Ishikawa (cell line): ENCODE measurements around the gene BCR.

Experiments
- CEBPB ChIP-seq: IDR thresholded peaks from 2 replicates; pipeline ENCODE4 v1.6.1; 2012
- CREB1 ChIP-seq: IDR thresholded peaks from 2 replicates; pipeline ENCODE4 v1.6.1; 2012; ENCODE audit warnings: low read depth
- EGR1 ChIP-seq: IDR thresholded peaks from 2 replicates; pipeline ENCODE4 v1.6.1; 2012
- EP300 ChIP-seq: IDR thresholded peaks from 2 replicates; pipeline ENCODE4 v1.6.1; 2012; ENCODE audit warnings: borderline replicate concordance
- FOXM1 ChIP-seq: IDR thresholded peaks from 2 replicates; pipeline ENCODE4 v1.6.1; 2012; ENCODE audit warnings: low read depth, borderline replicate concordance
- MAX ChIP-seq: IDR thresholded peaks from 2 replicates; pipeline ENCODE4 v1.6.1; 2012
- NFIC ChIP-seq: IDR thresholded peaks from 2 replicates; pipeline ENCODE4 v1.6.1; 2012
- RAD21 ChIP-seq: IDR thresholded peaks from 2 replicates; pipeline ENCODE4 v1.6.1; 2012; ENCODE audit warnings: low read depth
- TAF1 ChIP-seq: IDR thresholded peaks from 2 replicates; pipeline ENCODE4 v1.6.1; 2012; ENCODE audit warnings: low read depth, mild to moderate bottlenecking
- TCF12 ChIP-seq: IDR thresholded peaks from 2 replicates; pipeline ENCODE4 v1.6.1; 2012; ENCODE audit warnings: low read depth
- TEAD4 ChIP-seq: IDR thresholded peaks from 2 replicates; pipeline ENCODE4 v1.6.1; 2012
- USF1 ChIP-seq: IDR thresholded peaks from 2 replicates; pipeline ENCODE4 v1.6.1; 2012
- YY1 ChIP-seq: IDR thresholded peaks from 2 replicates; pipeline ENCODE4 v1.6.1; 2012; ENCODE audit warnings: low read depth
- ZBTB7A ChIP-seq: IDR thresholded peaks from 2 replicates; pipeline ENCODE4 v1.6.1; 2012; ENCODE audit warnings: low read depth
- TF ChIP-seq, protein P1 (sequence below): IDR thresholded peaks from 2 replicates; pipeline ENCODE4 v1.6.1; 2012; ENCODE audit warnings: low read depth, mild to moderate bottlenecking

Gene BCR

GRCh38 chr22:23282516-23282915 lies 102.2 kb downstream of the BCR start:
- TF ChIP-seq TEAD4 = no peak
- TF ChIP-seq MAX = no peak
- no peak for TF ChIP-seq USF1
- TF ChIP-seq EP300 = no peak
- no peak for TF ChIP-seq TCF12
- TF ChIP-seq EGR1 = no peak
- no peak for TF ChIP-seq RAD21
- no peak for TF ChIP-seq NFIC
- no peak for TF ChIP-seq CEBPB
- TF ChIP-seq ZBTB7A = no peak
- no peak for TF ChIP-seq TAF1
- TF ChIP-seq CREB1 = no peak
- TF ChIP-seq, protein P1, sequence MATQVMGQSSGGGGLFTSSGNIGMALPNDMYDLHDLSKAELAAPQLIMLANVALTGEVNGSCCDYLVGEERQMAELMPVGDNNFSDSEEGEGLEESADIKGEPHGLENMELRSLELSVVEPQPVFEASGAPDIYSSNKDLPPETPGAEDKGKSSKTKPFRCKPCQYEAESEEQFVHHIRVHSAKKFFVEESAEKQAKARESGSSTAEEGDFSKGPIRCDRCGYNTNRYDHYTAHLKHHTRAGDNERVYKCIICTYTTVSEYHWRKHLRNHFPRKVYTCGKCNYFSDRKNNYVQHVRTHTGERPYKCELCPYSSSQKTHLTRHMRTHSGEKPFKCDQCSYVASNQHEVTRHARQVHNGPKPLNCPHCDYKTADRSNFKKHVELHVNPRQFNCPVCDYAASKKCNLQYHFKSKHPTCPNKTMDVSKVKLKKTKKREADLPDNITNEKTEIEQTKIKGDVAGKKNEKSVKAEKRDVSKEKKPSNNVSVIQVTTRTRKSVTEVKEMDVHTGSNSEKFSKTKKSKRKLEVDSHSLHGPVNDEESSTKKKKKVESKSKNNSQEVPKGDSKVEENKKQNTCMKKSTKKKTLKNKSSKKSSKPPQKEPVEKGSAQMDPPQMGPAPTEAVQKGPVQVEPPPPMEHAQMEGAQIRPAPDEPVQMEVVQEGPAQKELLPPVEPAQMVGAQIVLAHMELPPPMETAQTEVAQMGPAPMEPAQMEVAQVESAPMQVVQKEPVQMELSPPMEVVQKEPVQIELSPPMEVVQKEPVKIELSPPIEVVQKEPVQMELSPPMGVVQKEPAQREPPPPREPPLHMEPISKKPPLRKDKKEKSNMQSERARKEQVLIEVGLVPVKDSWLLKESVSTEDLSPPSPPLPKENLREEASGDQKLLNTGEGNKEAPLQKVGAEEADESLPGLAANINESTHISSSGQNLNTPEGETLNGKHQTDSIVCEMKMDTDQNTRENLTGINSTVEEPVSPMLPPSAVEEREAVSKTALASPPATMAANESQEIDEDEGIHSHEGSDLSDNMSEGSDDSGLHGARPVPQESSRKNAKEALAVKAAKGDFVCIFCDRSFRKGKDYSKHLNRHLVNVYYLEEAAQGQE = no peak
- TF ChIP-seq FOXM1 = no peak
- no peak for TF ChIP-seq YY1

- TF ChIP-seq YY1 (no peak), FOXM1 (no peak), NFIC (no peak), RAD21 (no peak), USF1 (no peak), TEAD4 (no peak), ZBTB7A (no peak), TCF12 (no peak), MAX (no peak), EP300 (no peak), TAF1 (no peak), CEBPB (no peak), CREB1 (no peak), EGR1 (no peak)
- TF ChIP-seq, protein P1 = no peak
These were observed 102.7 kb downstream of the BCR start for GRCh38 chr22:23282986-23283385.

DNA sequence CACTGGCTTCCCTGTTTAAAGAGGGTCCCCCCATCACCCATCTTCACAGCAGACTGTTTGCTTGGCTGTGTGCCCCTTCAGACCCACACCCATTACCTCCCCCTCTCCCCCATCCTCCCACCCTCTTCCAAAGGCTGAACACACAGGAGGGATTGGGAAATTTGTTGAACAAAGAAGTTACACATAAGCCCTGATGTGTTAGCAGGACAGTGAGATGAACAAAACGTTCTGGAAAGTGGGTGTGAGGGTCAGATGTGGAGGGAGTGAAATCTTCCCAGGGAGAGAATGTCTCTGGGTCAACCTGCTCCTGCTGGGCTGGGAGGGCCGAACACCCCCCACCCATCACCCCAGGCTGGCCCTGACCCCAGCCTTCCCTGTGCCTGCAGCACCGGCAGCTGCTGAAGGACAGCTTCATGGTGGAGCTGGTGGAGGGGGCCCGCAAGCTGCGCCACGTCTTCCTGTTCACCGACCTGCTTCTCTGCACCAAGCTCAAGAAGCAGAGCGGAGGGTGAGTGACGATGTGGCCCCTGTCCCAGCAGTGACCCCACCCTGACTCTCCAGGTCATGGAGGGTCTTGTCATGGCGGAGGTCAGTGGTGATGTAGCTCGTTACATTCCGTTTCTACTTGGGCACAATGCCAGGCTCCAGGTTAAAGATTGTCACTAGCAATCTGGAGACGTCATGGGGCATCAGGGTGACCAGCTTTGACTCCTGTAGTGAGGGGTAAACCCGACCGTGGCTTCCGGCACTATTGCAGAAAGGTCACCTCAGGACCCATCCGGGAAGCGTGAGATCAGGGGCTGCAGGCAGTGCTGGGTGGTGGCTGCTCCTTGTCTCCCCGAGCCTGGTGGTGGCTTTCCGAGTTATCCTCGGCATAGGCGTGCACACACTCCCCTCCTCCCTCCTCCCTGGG lies 103.5 kb downstream of the BCR start:
- no peak for TF ChIP-seq MAX
- TF ChIP-seq EP300 = no peak
- TF ChIP-seq EGR1 = no peak
- TF ChIP-seq YY1 = no peak
- TF ChIP-seq FOXM1 = no peak
- TF ChIP-seq TAF1 = no peak
- TF ChIP-seq, protein P1 = no peak
- TF ChIP-seq CREB1 = no peak
- no peak for TF ChIP-seq TEAD4
- no peak for TF ChIP-seq NFIC
- TF ChIP-seq USF1 = no peak
- no peak for TF ChIP-seq TCF12
- no peak for TF ChIP-seq ZBTB7A
- TF ChIP-seq CEBPB = no peak
- TF ChIP-seq RAD21 = no peak
